ENCODE results near the gene ASTN1.
"Not testable (repeated sequence)": the region's sequence is repeated elsewhere in the genome, so short reads cannot be mapped to it uniquely, and the experiment has no call there.

ASTN1 gene

DNA sequence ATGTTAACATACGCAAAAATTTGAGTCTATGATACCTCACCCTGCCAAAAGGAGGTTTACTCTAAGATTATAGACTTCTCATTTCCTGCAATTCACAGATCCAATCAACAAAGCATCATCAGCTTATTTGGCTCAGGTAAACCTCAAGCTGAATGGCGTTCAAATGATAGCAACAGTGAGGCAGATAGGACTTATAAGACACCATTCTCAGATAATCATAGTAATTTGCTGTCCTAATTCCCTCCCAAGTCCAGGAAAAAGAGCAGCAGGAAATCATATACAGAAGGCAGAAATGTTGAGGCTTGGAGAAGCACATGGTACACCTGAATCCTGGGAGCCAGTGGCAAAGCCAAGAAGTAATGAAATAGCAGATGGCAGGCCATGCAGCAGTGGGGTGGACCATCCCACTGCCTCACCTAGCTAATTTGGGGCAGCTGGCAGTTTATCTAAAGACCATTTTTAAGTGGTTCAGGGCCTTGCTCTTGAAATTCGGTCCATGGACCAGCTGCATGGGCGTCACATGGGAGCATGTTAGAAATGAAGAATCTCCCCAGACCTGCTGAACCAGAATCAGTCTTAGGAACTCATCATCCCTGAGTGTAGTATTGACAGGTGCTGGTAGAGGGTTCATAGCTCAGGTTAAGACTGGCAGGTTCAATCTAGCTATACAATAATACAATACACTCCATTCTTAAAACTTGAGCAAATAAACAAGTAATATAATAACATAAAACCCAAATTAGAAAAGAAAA lies 57.7 kb downstream of the ASTN1 start:
- ATAC-seq (ENCODE audit: low read depth) (no peak), DNase-seq (ENCODE audit: low spot score in 2 of 2) (no peak)
- H3K4me3 Mint-ChIP-seq: no peak overlapping the region
- no peaks in the 10 kb centered on the region for H3K9me3 Mint-ChIP-seq
- no peaks in the 10 kb centered on the region for H3K36me3 Mint-ChIP-seq
- no peaks in the 10 kb centered on the region for H3K4me1 Mint-ChIP-seq
- no peaks in the 10 kb centered on the region for H3K27me3 Mint-ChIP-seq
- no peak overlapping the region for H3K27ac Mint-ChIP-seq

DNA sequence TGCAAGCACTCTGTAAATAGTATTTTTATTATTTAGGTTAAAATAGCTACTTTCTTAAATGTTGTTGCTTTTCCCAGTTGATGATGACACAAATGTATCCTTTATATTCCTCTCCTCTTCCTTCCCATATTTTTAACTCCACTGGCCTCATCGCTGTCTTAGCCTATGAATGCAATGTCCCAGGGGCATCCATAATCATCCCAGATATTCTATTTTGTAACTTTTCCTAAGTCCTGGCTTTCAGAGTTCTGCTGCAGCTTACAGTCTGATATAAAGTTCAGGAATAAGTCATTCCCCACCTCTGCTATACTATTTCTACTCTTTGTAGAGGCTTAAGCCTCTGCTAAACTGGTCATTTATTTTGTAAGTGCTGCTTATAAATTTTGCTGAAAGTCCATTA lies 58.3 kb downstream of the ASTN1 start:
- ATAC-seq (ENCODE audit: low read depth): no peak
- Mint-ChIP-seq H3K27me3 (no peaks in the 10 kb centered on the region), H3K4me1 (no peaks in the 10 kb centered on the region), H3K4me3 (no peak overlapping the region), H3K36me3 (no peaks in the 10 kb centered on the region), H3K27ac (no peak overlapping the region), H3K9me3 (no peaks in the 10 kb centered on the region)
- no peak for DNase-seq (ENCODE audit: low spot score in 2 of 2)

DNA sequence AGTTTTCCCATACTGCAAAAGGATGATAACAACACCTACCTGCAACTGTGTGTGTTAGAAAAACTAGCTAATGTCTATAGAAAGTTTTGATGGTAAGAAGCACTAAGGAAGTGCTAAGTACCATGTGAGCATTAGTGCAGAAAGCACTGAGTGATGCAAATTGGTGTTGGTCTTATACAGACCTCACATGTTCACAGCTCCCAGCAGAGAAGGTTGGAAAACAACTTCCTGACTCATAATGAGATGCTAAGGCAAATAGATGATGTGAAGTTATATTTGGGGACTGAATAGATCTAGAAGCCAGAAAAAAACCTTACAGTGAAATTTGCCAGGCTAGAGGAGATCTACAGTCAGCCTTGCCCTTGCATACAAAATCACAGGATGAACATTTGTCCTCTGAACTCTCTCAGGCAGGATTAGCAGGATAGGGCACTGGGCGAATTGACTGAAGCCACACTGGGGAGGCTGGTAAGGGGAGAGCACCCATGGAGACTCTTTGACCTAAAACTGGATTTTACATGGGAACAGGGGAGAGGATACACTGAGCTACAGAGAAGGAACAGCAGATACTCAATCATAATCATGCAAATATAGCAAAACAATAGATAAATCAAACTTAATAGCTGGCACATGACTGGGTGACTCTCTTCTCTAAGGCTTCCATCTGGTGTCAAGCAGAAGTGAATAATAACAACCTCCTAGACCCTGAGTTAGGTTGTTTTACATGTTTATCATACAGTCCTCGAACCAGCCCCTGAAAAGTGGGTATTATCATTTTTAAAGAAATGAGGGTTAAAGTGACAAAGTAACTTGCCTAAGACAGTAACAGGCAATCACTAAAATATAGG lies 61.3 kb downstream of the ASTN1 start:
- DNase-seq (ENCODE audit: low spot score in 2 of 2): no peak
- H3K36me3 Mint-ChIP-seq: no peaks in the 10 kb centered on the region
- no peaks in the 10 kb centered on the region for H3K27me3 Mint-ChIP-seq
- H3K9me3 Mint-ChIP-seq: no peaks in the 10 kb centered on the region
- no peaks in the 10 kb centered on the region for H3K4me1 Mint-ChIP-seq
- H3K4me3 Mint-ChIP-seq: no peak overlapping the region
- ATAC-seq (ENCODE audit: low read depth): no peak
- no peak overlapping the region for H3K27ac Mint-ChIP-seq

DNA sequence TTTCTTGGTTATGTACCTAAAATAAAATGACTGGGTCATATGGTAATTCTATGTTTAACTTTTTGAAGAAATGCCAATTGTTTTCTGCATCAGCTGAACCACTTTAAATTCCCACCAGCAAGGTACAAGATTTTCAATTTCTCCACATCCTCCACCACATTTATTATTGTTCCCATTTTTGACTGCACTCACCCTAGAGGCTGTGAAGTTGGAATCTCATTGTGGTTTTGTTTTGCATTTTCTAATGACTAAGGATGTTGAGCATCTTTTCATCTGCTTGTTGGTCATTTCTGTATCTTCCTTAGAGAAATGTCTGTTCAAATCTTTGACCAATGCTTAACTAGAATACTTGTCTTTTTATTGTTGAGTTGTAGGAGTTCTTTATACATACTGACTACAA lies 72.5 kb downstream of the ASTN1 start:
- no peak for ATAC-seq (ENCODE audit: low read depth)
- Mint-ChIP-seq H3K9me3 (peaks cover 3% of the 10 kb centered on the region), H3K4me3 (no peak overlapping the region)

DNA sequence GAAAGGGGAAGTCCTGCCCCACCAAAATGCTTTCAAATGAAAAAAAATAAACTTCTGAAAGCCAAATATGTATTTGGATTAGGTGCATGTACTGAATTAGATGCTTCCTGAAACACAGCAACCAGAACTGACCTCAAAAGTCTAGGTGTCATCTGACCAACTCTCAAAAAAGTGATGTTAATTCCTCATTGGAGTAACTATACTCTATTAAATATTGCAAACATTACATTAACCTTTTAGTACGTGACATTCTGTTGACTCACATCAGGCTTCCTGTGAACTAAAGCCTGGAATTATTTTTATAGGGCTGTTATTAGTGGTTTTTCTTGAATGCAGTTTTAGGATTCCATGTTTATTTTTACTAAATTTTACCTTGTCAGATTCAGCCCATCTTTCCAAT lies 73.5 kb downstream of the ASTN1 start:
- DNase-seq (ENCODE audit: low spot score in 2 of 2) (no peak), ATAC-seq (ENCODE audit: low read depth) (no peak)
- Mint-ChIP-seq H3K4me1 (no peaks in the 10 kb centered on the region), H3K36me3 (no peaks in the 10 kb centered on the region), H3K27me3 (peaks cover 3% of the 10 kb centered on the region), H3K9me3 (peaks cover 3% of the 10 kb centered on the region), H3K27ac (no peak overlapping the region), H3K4me3 (no peak overlapping the region)

More for the DNA sequence above, 72.5 kb downstream of the ASTN1 start:
- Mint-ChIP-seq H3K27ac (no peak overlapping the region), H3K36me3 (no peaks in the 10 kb centered on the region), H3K27me3 (peaks cover 3% of the 10 kb centered on the region), H3K4me1 (no peaks in the 10 kb centered on the region)
- no peak for DNase-seq (ENCODE audit: low spot score in 2 of 2)

DNA sequence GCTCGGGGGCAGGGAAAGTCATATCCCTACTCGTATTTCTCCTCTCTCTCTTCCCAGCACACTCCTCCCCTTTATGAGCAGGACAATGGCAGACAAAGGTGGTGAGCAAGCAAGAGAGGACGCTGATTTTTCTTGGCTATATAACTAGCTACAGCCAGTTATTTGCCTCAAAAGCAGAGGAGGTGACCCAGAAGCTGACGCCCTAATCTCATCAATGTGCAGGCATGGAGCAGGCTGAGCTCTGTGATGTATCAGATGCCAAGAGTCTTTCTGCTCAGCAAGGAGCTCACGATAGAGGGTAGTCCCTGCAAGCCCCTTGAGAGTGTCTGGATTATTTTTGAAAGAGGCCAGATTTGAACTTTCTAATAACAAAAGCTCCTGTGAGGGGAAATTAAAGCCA lies 75.5 kb downstream of the ASTN1 start:
- H3K27me3 Mint-ChIP-seq: no peaks in the 10 kb centered on the region
- ATAC-seq (ENCODE audit: low read depth) (no peak), DNase-seq (ENCODE audit: low spot score in 2 of 2) (no peak)
- H3K4me1 Mint-ChIP-seq: no peaks in the 10 kb centered on the region
- no peaks in the 10 kb centered on the region for H3K36me3 Mint-ChIP-seq
- no peak overlapping the region for H3K4me3 Mint-ChIP-seq
- peaks cover 4% of the 10 kb centered on the region for H3K9me3 Mint-ChIP-seq
- no peak overlapping the region for H3K27ac Mint-ChIP-seq

DNA sequence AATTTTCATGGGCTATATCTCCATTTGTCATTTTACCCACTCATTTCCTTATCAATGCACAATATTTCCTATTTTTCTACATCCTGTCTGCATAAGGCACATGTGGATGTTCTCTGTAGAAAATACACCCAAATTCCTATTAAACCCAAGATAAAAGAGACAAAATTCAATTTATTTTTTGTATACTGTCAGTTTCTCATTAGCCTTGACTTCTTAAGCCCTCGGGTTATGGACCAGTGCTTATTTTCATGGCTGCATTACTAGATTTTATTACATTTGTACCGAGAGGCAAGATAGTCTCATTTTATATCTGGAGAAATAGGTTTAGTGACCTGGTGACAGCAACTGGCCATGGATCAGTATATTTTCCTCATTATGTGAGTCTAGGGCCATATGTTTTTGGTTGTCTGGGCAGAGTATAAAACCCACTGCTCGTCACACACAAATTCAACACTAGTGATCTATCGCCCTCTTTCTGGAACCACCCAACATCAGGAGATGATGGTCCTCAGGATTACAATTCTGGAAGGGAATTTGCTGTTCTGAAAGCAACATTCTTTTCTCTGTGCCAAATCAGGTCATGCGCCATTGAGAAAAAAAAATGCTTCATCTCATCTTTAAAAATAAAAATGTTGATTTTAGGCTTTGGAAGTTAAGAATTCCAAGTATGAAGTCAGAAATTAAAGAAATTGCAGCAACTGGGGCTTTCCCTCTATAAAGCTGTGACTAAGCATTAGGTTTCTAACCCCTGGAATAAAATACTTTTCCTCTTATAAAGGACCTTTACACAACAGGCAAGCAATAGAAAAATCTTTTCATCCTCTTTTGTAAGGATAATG lies 81.4 kb downstream of the ASTN1 start:
- Mint-ChIP-seq H3K36me3 (no peaks in the 10 kb centered on the region), H3K4me1 (no peaks in the 10 kb centered on the region), H3K27me3 (peaks cover 2% of the 10 kb centered on the region), H3K9me3 (peaks cover 6% of the 10 kb centered on the region), H3K4me3 (no peak overlapping the region), H3K27ac (no peak overlapping the region)
- ATAC-seq (ENCODE audit: low read depth) (no peak), DNase-seq (ENCODE audit: low spot score in 2 of 2) (no peak)

DNA sequence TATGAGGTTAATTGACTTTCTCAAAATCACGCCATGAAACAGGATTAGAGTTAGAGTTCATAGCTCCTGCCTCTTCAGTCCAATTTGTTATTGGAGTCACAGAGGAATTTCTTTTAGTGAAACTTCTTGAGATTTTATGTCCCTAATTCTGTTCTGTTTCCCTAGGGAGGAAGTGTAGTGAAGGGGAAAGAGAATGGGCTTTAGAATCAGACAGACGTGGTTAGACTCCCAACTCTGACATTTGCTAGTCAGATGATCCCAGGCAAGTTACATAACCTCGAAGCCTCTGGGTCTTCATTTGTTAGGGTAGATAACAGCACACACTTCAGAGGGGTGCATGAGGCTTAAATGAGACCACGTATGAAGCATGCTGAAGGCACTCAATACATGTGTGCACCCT lies 83.9 kb downstream of the ASTN1 start:
- peaks cover 2% of the 10 kb centered on the region for H3K27me3 Mint-ChIP-seq
- H3K9me3 Mint-ChIP-seq: peaks cover 6% of the 10 kb centered on the region
- H3K27ac Mint-ChIP-seq: no peak overlapping the region
- no peak overlapping the region for H3K4me3 Mint-ChIP-seq
- H3K36me3 Mint-ChIP-seq: no peaks in the 10 kb centered on the region
- DNase-seq (ENCODE audit: low spot score in 2 of 2): no peak
- ATAC-seq (ENCODE audit: low read depth): no peak
- H3K4me1 Mint-ChIP-seq: no peaks in the 10 kb centered on the region

DNA sequence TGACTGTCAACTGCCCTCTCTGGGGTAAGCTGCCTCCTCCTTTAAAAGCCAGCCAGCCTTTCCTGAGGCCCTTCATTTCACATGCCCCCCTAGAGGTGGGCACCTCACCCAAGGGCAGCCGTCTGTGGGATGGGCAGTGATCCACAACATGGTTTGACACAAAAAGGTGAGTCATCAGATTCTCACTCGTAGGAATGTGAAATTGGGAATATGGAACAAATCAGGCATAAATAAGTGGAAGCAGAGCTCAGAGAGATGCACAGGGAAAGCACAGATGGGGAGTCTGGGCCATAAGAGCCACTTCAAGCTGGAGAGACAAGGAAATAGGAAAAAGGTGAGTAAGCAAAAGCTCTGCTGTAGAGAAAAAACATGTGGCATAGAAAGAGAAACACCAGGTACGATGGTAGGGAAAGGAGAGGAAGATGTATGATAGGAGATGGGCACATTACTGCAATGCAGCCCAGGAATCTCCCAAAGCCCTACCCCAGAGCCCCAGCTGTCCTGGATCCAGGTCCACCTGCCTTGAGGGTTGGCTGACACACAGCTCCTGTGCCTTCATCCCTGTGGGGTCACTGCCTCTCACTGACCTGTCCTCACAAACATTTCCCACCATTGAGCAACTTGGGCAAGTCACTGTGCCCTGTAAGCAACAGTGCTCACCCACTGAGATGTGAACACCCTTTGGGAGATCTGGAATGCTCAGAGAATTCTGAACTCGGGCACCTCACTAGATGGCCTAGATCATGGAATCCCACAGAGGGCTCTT lies 86.6 kb downstream of the ASTN1 start:
- no peaks in the 10 kb centered on the region for H3K36me3 Mint-ChIP-seq
- no peak overlapping the region for H3K27ac Mint-ChIP-seq
- ATAC-seq (ENCODE audit: low read depth): no peak
- DNase-seq (ENCODE audit: low spot score in 2 of 2): no peak
- H3K4me3 Mint-ChIP-seq: no peak overlapping the region
- no peaks in the 10 kb centered on the region for H3K4me1 Mint-ChIP-seq
- peaks cover 4% of the 10 kb centered on the region for H3K9me3 Mint-ChIP-seq
- peaks cover 2% of the 10 kb centered on the region for H3K27me3 Mint-ChIP-seq

DNA sequence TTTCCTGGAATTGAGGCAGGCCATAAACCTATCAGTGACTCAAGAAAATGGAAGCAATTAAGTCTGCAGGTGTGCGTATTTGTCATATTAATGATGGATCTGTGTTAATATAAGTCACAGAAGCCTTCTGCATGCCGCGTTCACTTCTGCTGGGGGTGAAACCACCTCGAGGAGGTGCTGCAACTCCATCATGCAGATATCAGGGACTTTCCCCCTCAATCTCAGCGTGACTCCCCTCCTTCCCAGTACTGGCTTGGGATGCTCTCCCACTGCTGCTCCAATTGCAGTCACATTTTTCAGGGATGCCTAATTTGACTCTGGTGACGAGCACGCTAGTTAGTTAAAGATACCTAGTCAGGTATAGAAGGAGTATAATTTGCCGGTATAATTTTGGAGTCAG lies 87.5 kb downstream of the ASTN1 start:
- no peak for DNase-seq (ENCODE audit: low spot score in 2 of 2)
- Mint-ChIP-seq H3K4me3 (no peak overlapping the region), H3K9me3 (peaks cover 4% of the 10 kb centered on the region), H3K4me1 (no peaks in the 10 kb centered on the region), H3K27me3 (peaks cover 2% of the 10 kb centered on the region), H3K27ac (no peak overlapping the region), H3K36me3 (no peaks in the 10 kb centered on the region)
- ATAC-seq (ENCODE audit: low read depth): no peak

DNA sequence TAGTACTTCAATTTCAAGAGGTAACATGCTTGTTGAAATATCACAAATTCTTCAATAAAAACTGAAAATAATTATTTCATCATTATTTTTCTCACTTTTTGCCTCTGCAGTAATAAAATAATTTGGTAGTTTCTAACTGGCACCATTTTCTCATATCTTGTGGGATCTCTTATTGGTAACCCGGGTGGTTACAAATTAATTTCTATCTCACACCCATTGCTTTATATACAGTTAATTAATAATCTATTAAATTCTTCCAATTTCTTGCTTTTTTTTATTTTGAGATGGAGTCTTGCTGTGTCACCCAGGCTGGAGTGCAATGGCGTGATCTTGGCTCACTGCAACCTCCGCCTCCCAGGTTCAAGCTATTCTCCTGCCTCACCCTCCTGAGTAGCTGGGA lies 89.7 kb downstream of the ASTN1 start:
- not testable (repeated sequence) for H3K27me3 Mint-ChIP-seq; H3K36me3 Mint-ChIP-seq; DNase-seq (ENCODE audit: low spot score in 2 of 2); H3K4me1 Mint-ChIP-seq; H3K4me3 Mint-ChIP-seq; H3K9me3 Mint-ChIP-seq; H3K27ac Mint-ChIP-seq; ATAC-seq (ENCODE audit: low read depth)

DNA sequence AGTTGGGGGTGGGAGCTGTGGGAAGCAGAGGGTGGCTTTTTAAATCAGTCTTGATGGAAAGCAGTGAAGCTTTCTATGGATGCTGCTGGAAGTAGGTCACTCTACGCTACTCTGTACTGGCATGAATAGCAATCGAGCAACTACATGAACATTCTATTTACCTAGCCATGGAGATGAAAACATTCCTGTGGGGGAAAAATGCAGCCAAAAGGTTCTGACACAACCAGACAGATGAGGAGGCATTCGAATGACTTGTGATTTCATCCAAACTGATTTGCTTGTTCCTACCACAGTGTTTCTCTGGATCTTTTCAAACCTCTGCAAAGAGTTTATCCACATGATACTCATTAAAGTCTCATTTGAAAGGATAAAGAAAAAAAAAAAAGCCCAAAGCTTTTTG lies 95.0 kb downstream of the ASTN1 start:
- Mint-ChIP-seq H3K36me3 (no peaks in the 10 kb centered on the region), H3K4me3 (no peak overlapping the region), H3K27ac (no peak overlapping the region), H3K27me3 (no peaks in the 10 kb centered on the region), H3K9me3 (no peaks in the 10 kb centered on the region), H3K4me1 (no peaks in the 10 kb centered on the region)
- no peak for DNase-seq (ENCODE audit: low spot score in 2 of 2)
- no peak for ATAC-seq (ENCODE audit: low read depth)

DNA sequence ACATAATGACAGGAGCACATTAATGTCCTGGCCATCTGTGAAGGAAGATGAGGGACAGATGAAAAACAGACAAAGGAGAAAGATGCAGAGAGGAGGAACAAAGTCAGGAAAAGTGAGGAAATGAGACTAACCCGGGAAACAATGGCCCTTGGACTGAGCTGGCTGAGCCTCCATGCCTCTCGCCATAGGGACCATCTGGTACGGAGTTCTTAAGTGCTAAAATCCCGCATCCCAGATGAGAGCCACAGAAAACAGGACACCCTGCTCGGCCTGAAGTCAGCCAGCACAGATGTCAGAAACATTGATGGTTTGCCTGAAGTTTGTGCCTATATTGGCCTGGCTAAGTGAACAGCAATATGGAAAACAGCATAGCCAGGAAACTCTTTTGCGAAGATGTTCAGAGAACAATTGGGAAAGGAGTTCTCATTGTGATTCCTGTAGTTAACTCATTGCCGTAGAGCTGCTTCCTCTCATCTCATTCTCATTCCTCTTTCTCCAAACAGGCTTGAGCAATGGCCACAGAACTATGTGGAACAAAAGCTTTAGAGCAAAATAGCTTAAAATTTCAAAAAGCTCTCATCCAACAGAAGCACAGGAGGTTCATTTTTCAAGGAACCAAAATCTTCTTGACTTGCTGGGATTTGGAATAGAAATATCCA lies 96.6 kb downstream of the ASTN1 start:
- H3K9me3 Mint-ChIP-seq: peaks cover under 1% of the 10 kb centered on the region
- H3K4me3 Mint-ChIP-seq: no peak overlapping the region
- ATAC-seq (ENCODE audit: low read depth) (no peak), DNase-seq (ENCODE audit: low spot score in 2 of 2) (no peak)
- H3K27me3 Mint-ChIP-seq: peaks cover under 1% of the 10 kb centered on the region
- H3K36me3 Mint-ChIP-seq: no peaks in the 10 kb centered on the region
- H3K27ac Mint-ChIP-seq: no peak overlapping the region
- no peaks in the 10 kb centered on the region for H3K4me1 Mint-ChIP-seq

Measured in memory B cell (primary cell).